GM19328 (cell line): ENCODE measurements around the gene ARHGAP36.

ENCODE experiments used
- ATAC-seq: cut with Tn5 transposase; IDR thresholded peaks from one replicate; pipeline ENCODE4 v1.9.1; 2021; ENCODE audit warnings: mild to moderate bottlenecking, moderate library complexity; ENCODE audit not compliant: unreplicated experiment

The ARHGAP36 gene

DNA sequence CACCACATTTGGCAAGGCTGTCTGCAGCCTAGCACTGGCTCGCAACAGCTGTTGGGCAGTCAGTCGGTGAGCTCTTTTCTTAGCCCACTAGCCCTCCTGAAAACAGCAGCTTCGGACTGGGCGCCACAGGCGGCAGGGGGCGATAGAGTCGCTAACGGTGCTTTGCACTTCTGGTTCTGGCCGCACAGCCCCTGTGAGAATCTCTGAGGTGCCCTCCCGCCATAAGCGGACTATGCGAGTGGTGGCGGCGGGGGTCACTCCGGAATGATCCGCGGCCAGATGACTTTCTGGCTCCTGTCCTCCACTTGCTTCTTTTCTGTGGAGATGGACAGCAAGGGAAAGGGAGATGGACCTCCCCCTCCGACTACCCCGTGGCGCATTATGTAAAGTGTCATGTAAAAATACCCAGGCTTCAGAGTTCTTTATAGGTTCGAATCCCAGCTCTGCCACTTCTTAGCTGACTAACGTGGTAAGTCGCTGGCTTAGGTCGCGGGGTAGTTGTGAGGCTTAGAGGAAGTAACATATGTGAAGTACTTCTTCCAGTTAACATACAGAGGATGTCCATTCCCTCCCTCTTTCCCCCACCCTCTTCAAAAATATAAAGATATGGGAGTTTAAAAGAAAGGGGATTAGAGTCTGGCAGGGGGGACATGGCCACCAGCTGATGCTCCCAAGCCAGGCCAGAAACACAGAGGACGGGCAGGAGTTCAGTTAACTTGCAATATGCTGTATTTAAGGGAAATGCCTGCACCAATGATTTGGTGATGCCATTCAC is 11.0 kb downstream of the ARHGAP36 start:
- ATAC-seq, result no peak

- no peak for ATAC-seq
Observed at GRCh38 chrX:131072871-131073571, 14.9 kb downstream of the ARHGAP36 start.

DNA sequence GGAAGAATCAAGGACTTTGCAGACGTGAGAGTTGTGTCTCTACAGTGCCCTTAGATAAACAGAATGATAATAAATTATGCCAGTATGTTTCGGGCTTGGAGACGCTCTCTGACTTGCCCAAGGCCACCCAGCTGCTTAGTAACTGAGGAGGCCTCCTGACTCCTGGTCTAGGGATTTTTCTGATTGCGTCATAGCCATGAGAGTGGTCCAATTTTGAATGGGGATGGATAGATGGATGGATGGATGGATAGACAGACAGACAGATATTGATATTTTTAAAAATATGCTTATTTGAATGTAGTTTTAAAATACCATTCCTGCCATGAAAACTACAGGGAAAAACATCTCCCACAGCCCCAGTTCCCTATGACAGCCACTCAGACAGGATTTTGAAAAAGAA is 15.5 kb downstream of the ARHGAP36 start:
- ATAC-seq, result no peak

- no peak for ATAC-seq
Observed at GRCh38 chrX:131081772-131082740, 23.9 kb downstream of the ARHGAP36 start.

- ATAC-seq, result no peak
Observed at GRCh38 chrX:131083510-131084142, 25.5 kb downstream of the ARHGAP36 start.

DNA sequence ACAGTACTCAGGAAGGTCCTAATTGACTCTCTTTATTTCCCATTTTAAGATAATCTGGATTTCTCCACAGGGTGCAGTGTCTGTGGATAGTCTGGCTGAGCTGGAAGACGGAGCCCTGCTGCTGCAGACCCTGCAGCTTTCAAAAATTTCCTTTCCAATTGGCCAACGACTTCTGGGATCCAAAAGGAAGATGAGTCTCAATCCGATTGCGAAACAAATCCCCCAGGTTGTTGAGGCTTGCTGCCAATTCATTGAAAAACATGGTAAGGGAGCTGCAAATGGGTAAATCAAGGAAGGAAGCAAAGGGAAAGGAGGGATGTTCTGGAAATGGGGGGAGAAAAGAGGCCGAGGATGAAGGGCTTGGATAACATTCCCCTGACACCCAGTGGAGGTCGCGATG is 26.0 kb downstream of the ARHGAP36 start:
- no peak for ATAC-seq

GRCh38 chrX:131136776-131137175 is 78.6 kb downstream of the ARHGAP36 start:
- no peak for ATAC-seq

- no peak for ATAC-seq
Observed at GRCh38 chrX:131139072-131139471, 80.9 kb downstream of the ARHGAP36 start.
